Measurements from ENCODE around the gene CMSS1. TPM values are rescaled to one million over a fixed set of nuclear protein-coding genes. Genes with fewer than 3 reads are reported as not detected.

The CMSS1 gene
- total RNA-seq, 1 experiment from 2014 or later, result 98.6 TPM

DNA sequence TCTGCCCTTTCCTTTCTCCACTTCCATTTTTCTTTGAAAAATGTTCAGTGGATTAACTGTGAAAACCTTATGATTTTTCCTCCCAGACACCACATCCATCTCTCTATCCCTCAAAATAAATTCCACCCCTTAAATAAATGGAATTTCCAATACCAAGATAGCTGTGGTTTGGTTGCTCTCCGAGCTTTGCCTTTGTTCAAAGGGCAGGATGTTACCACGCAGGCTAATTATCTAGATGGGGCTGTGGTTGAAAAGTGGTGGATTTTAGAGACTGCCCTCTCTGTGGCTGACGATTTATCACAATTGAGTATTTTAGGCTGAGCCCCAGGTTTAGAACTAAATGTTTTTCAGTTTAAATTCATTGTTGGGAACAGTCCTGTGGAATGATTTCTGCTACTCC lies 36.9 kb upstream of the CMSS1 start:
- no peak overlapping the region for H3K4me3 ChIP-seq (ENCODE audit: low read depth, low read length, poor library complexity, severe bottlenecking)
- POLR2A ChIA-PET (ENCODE audit: low non-redundant PET), result no interaction called here
- no peak for TF ChIP-seq EZH2 (IDR thresholded peaks at IDR 0.05; ENCODE audit: borderline replicate concordance, low read depth, low read length, poor library complexity, severe bottlenecking)
- TF ChIP-seq, protein P1, sequence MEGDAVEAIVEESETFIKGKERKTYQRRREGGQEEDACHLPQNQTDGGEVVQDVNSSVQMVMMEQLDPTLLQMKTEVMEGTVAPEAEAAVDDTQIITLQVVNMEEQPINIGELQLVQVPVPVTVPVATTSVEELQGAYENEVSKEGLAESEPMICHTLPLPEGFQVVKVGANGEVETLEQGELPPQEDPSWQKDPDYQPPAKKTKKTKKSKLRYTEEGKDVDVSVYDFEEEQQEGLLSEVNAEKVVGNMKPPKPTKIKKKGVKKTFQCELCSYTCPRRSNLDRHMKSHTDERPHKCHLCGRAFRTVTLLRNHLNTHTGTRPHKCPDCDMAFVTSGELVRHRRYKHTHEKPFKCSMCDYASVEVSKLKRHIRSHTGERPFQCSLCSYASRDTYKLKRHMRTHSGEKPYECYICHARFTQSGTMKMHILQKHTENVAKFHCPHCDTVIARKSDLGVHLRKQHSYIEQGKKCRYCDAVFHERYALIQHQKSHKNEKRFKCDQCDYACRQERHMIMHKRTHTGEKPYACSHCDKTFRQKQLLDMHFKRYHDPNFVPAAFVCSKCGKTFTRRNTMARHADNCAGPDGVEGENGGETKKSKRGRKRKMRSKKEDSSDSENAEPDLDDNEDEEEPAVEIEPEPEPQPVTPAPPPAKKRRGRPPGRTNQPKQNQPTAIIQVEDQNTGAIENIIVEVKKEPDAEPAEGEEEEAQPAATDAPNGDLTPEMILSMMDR (conservative IDR thresholded peaks at IDR 0.05; ENCODE audit: low read depth, low read length), result no peak
- no peak overlapping the region for H3K27ac ChIP-seq (ENCODE audit: low read depth, low read length, poor library complexity, severe bottlenecking)
- H3K36me3 ChIP-seq (ENCODE audit: insufficient read depth, low read length, poor library complexity, severe bottlenecking), result no peaks in the 10 kb centered on the region
- H3K9me3 ChIP-seq (ENCODE audit: low read depth, low read length, poor library complexity, severe bottlenecking), result no peaks in the 10 kb centered on the region
- H3K4me1 ChIP-seq (ENCODE audit: insufficient read depth, low read length, poor library complexity, severe bottlenecking), result peaks cover 19% of the 10 kb centered on the region
- BruUV-seq (replicated peaks), result no TSS peak
- intact Hi-C loops (cut with micrococcal nuclease; ENCODE audit: unreplicated experiment), result loop anchor here (10.0 kb wide), 1 partner anchor 956 kb away; no protein-coding TSS in a partner anchor
- H3K27me3 ChIP-seq (replicated peaks; ENCODE audit: insufficient read depth, low read depth, low read length, poor library complexity), result peaks cover 39% of the 10 kb centered on the region
- CTCF ChIA-PET, result no interaction called here
- no peak for DNase-seq (ENCODE audit: low spot score)

DNA sequence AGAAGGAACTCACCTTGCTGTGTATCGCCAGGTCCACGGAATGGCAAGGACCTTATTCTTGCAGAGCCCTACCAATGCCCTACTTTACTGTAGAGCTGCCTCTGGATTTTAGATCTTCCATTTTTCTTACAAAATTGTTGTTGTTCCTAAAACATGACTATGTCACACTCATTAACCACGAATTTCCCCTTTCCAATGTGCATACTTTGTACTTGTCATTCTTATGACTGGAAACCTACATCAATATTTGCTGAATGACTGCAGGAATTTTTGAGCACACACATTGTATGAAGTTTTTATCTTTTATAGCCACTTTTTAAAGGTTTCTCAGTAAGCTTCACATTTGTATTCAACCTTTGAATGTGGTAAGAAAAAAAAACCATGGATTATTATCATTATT lies 35.9 kb upstream of the CMSS1 start:
- no peak overlapping the region for H3K27ac ChIP-seq (ENCODE audit: low read depth, low read length, poor library complexity, severe bottlenecking)
- intact Hi-C loops (cut with micrococcal nuclease; ENCODE audit: unreplicated experiment), result loop anchor here (10.0 kb wide), 1 partner anchor 957 kb away; no protein-coding TSS in a partner anchor
- H3K36me3 ChIP-seq (ENCODE audit: insufficient read depth, low read length, poor library complexity, severe bottlenecking), result no peaks in the 10 kb centered on the region
- POLR2A ChIA-PET (ENCODE audit: low non-redundant PET), result no interaction called here
- BruUV-seq (replicated peaks), result no TSS peak
- peaks cover 39% of the 10 kb centered on the region for H3K27me3 ChIP-seq (replicated peaks; ENCODE audit: insufficient read depth, low read depth, low read length, poor library complexity)
- CTCF ChIA-PET, result no interaction called here
- no peak overlapping the region for H3K4me3 ChIP-seq (ENCODE audit: low read depth, low read length, poor library complexity, severe bottlenecking)
- no peaks in the 10 kb centered on the region for H3K9me3 ChIP-seq (ENCODE audit: low read depth, low read length, poor library complexity, severe bottlenecking)
- no peak for DNase-seq (ENCODE audit: low spot score)
- peaks cover 14% of the 10 kb centered on the region for H3K4me1 ChIP-seq (ENCODE audit: insufficient read depth, low read length, poor library complexity, severe bottlenecking)
- TF ChIP-seq EZH2 (IDR thresholded peaks at IDR 0.05; ENCODE audit: borderline replicate concordance, low read depth, low read length, poor library complexity, severe bottlenecking), result no peak
- TF ChIP-seq, protein P1 (conservative IDR thresholded peaks at IDR 0.05; ENCODE audit: low read depth, low read length), result no peak

DNA sequence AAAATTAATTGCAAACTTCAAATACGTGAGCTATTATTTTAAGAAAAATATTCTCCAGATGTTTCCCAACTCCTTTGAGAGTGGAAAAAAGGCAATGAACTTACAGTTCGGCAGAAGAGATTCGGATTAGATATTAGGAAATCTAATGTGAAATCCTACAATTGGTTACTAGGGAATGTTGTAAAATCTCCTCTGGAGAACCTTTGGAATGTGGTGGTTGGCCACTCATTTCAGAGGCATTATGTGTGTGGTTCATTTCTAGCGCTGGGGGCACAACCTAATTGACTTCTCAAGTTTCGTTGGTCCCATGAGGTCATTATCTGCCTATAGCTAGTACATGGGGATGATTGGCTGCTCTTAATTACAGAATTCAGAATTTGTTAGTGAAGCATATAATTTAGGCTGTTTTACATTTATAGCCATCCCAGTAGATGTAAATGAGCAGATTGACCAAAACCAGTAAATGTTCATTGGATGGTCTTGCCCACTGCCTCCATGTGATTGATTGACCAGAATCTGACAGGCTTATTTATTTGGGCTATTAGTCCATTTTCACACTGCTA lies 34.6 kb upstream of the CMSS1 start:
- Histone ChIP-seq H3K4me3 (ENCODE audit: low read depth, low read length, poor library complexity, severe bottlenecking) (no peak overlapping the region), H3K27ac (ENCODE audit: low read depth, low read length, poor library complexity, severe bottlenecking) (no peak overlapping the region), H3K27me3 (replicated peaks; ENCODE audit: insufficient read depth, low read depth, low read length, poor library complexity) (peaks cover 39% of the 10 kb centered on the region), H3K4me1 (ENCODE audit: insufficient read depth, low read length, poor library complexity, severe bottlenecking) (peaks cover 2% of the 10 kb centered on the region), H3K9me3 (ENCODE audit: low read depth, low read length, poor library complexity, severe bottlenecking) (no peaks in the 10 kb centered on the region), H3K36me3 (ENCODE audit: insufficient read depth, low read length, poor library complexity, severe bottlenecking) (no peaks in the 10 kb centered on the region)
- BruUV-seq (replicated peaks), result no TSS peak
- intact Hi-C loops (cut with micrococcal nuclease; ENCODE audit: unreplicated experiment), result loop anchor here (10.0 kb wide), 1 partner anchor 958 kb away; no protein-coding TSS in a partner anchor
- ChIA-PET CTCF (interaction anchor here (0.7 kb wide), 1 partner anchor 18 kb away, joined by 4 read pairs; no protein-coding TSS in a partner anchor), POLR2A (ENCODE audit: low non-redundant PET) (no interaction called here)
- no peak for DNase-seq (ENCODE audit: low spot score)
- TF ChIP-seq EZH2 (IDR thresholded peaks at IDR 0.05; ENCODE audit: borderline replicate concordance, low read depth, low read length, poor library complexity, severe bottlenecking), result no peak
- TF ChIP-seq, protein P1 (conservative IDR thresholded peaks at IDR 0.05; ENCODE audit: low read depth, low read length), result no peak

Data from A673 (cell line).